Colon (tissue), 2 donors: ENCODE measurements around the gene RUNX2.

Source experiments
- FAIRE-seq: peaks from 2 replicates; lab custom pipeline; 2012; peaks lifted over from hg19 to GRCh38; lab: Jason Lieb, UNC
- donor health status: control.
- donor health status: control.

RUNX2 gene

GRCh38 chr6:45415788-45416518 is 87.8 kb downstream of the RUNX2 start:
- FAIRE-seq, result no peak

- FAIRE-seq, result no peak
These were observed 88.6 kb downstream of the RUNX2 start for GRCh38 chr6:45416700-45417099.

- FAIRE-seq, result no peak
These were observed 89.3 kb downstream of the RUNX2 start for GRCh38 chr6:45417436-45417835.

GRCh38 chr6:45419571-45420082 is 91.5 kb downstream of the RUNX2 start:
- FAIRE-seq, result no peak

GRCh38 chr6:45420083-45420908 is 92.2 kb downstream of the RUNX2 start:
- no peak for FAIRE-seq

GRCh38 chr6:45420909-45421708 is 93.0 kb downstream of the RUNX2 start:
- FAIRE-seq, result no peak

GRCh38 chr6:45421709-45422502 is 93.8 kb downstream of the RUNX2 start:
- FAIRE-seq, result no peak

- FAIRE-seq, result no peak
These were observed 94.5 kb downstream of the RUNX2 start for GRCh38 chr6:45422503-45423110.

- FAIRE-seq, result no peak
These were observed 95.1 kb downstream of the RUNX2 start for GRCh38 chr6:45423111-45423823.

GRCh38 chr6:45423824-45424450 is 95.8 kb downstream of the RUNX2 start:
- FAIRE-seq, result no peak

GRCh38 chr6:45424451-45424861 is 96.3 kb downstream of the RUNX2 start:
- no peak for FAIRE-seq

GRCh38 chr6:45426251-45426650 is 98.1 kb downstream of the RUNX2 start:
- no peak for FAIRE-seq

- no peak for FAIRE-seq
These were observed 99.6 kb downstream of the RUNX2 start for GRCh38 chr6:45427726-45428125.

GRCh38 chr6:45428727-45429126 is 100.6 kb downstream of the RUNX2 start:
- FAIRE-seq, result no peak

- no peak for FAIRE-seq
These were observed 102.6 kb downstream of the RUNX2 start for GRCh38 chr6:45430590-45431202.

GRCh38 chr6:45431317-45432065 is 103.4 kb downstream of the RUNX2 start:
- no peak for FAIRE-seq

GRCh38 chr6:45432977-45433376 is 104.8 kb downstream of the RUNX2 start:
- FAIRE-seq, result no peak

GRCh38 chr6:45433533-45434380 is 105.6 kb downstream of the RUNX2 start:
- no peak for FAIRE-seq
